ENCODE measurements around the gene CACNA1C.

CACNA1C gene

GRCh38 chr12:2605301-2605700, 552.5 kb downstream of the CACNA1C start:
- in situ Hi-C loops (cut with MboI; ENCODE audit: low sequenced_read_pairs): no loop called here

GRCh38 chr12:2606186-2606910, 553.6 kb downstream of the CACNA1C start:
- in situ Hi-C loops (cut with MboI; ENCODE audit: low sequenced_read_pairs): no loop called here

GRCh38 chr12:2607881-2608607, 555.3 kb downstream of the CACNA1C start:
- in situ Hi-C loops (cut with MboI; ENCODE audit: low sequenced_read_pairs): no loop called here

GRCh38 chr12:2608608-2608945, 555.8 kb downstream of the CACNA1C start:
- in situ Hi-C loops (cut with MboI; ENCODE audit: low sequenced_read_pairs): no loop called here

GRCh38 chr12:2609020-2609419, 556.2 kb downstream of the CACNA1C start:
- in situ Hi-C loops (cut with MboI; ENCODE audit: low sequenced_read_pairs): no loop called here

GRCh38 chr12:2610358-2610757, 557.6 kb downstream of the CACNA1C start:
- in situ Hi-C loops (cut with MboI; ENCODE audit: low sequenced_read_pairs): no loop called here

- in situ Hi-C loops (cut with MboI; ENCODE audit: low sequenced_read_pairs): no loop called here
Observed at GRCh38 chr12:2613326-2614073, 560.7 kb downstream of the CACNA1C start.

GRCh38 chr12:2614341-2614740, 561.6 kb downstream of the CACNA1C start:
- in situ Hi-C loops (cut with MboI; ENCODE audit: low sequenced_read_pairs): no loop called here

GRCh38 chr12:2615665-2616402, 563.0 kb downstream of the CACNA1C start:
- in situ Hi-C loops (cut with MboI; ENCODE audit: low sequenced_read_pairs): no loop called here

GRCh38 chr12:2616763-2617162, 564.0 kb downstream of the CACNA1C start:
- in situ Hi-C loops (cut with MboI; ENCODE audit: low sequenced_read_pairs): no loop called here

- in situ Hi-C loops (cut with MboI; ENCODE audit: low sequenced_read_pairs): no loop called here
Observed at GRCh38 chr12:2617365-2617764, 564.6 kb downstream of the CACNA1C start.

- in situ Hi-C loops (cut with MboI; ENCODE audit: low sequenced_read_pairs): no loop called here
Observed at GRCh38 chr12:2618291-2618995, 565.7 kb downstream of the CACNA1C start.

GRCh38 chr12:2619136-2619535, 566.3 kb downstream of the CACNA1C start:
- in situ Hi-C loops (cut with MboI; ENCODE audit: low sequenced_read_pairs): no loop called here

GRCh38 chr12:2622460-2622859, 569.7 kb downstream of the CACNA1C start:
- in situ Hi-C loops (cut with MboI; ENCODE audit: low sequenced_read_pairs): no loop called here

GRCh38 chr12:2623472-2623871, 570.7 kb downstream of the CACNA1C start:
- in situ Hi-C loops (cut with MboI; ENCODE audit: low sequenced_read_pairs): no loop called here

GRCh38 chr12:2624543-2625288, 571.9 kb downstream of the CACNA1C start:
- in situ Hi-C loops (cut with MboI; ENCODE audit: low sequenced_read_pairs): no loop called here

GRCh38 chr12:2625289-2625612, 572.5 kb downstream of the CACNA1C start:
- in situ Hi-C loops (cut with MboI; ENCODE audit: low sequenced_read_pairs): no loop called here

- in situ Hi-C loops (cut with MboI; ENCODE audit: low sequenced_read_pairs): no loop called here
Observed at GRCh38 chr12:2627076-2627834, 574.5 kb downstream of the CACNA1C start.

GRCh38 chr12:2627835-2628191, 575.0 kb downstream of the CACNA1C start:
- in situ Hi-C loops (cut with MboI; ENCODE audit: low sequenced_read_pairs): no loop called here

Measured in hTERT RPE-1 (cell line).